Transverse colon (tissue), 4 donors: ENCODE results near the gene UQCC2. TPM values are rescaled to one million over a fixed set of nuclear protein-coding genes. Genes with fewer than 3 reads are reported as not detected.

ENCODE experiments used
- DNase-seq: peaks from one replicate; pipeline ENCODE4 v3.0.0-alpha.2; 2019
- H3K27ac ChIP-seq, 4 donors: fragments of 200-600 bp; sonication (generic); 2 replicates each; pipeline ENCODE4 v1.5.1; 2016 to 2018; ENCODE audit warnings: inconsistent platforms in 4 of 4
- H3K27me3 ChIP-seq: fragments of 200-600 bp; sonication (generic); 2 replicates; pipeline ENCODE4 v1.5.1; 2017; ENCODE audit warnings: inconsistent platforms
- H3K36me3 ChIP-seq, 4 donors: fragments of 200-600 bp; sonication (generic); 2 replicates each; pipeline ENCODE4 v1.5.1; 2017 to 2019; ENCODE audit warnings: inconsistent platforms in 4 of 4
- H3K4me1 ChIP-seq, 4 donors: fragments of 200-600 bp; sonication (generic); 2 replicates each; pipeline ENCODE4 v1.5.1; 2017 to 2020; ENCODE audit warnings: inconsistent platforms in 4 of 4
- H3K4me3 ChIP-seq, 4 donors: fragments of 200-600 bp; sonication (generic); 1 replicate in 1 of 4; 2 replicates in 3 of 4; pipeline versions ENCODE4 v1.5.1 to v1.6.1; 2017 to 2019; ENCODE audit warnings: inconsistent platforms in 4 of 4
- H3K9me3 ChIP-seq, 2 donors: fragments of 200-600 bp; sonication (generic); 2 replicates each; pipeline ENCODE4 v1.5.1; 2017 to 2019; ENCODE audit warnings: inconsistent platforms in 2 of 2
- EP300 ChIP-seq: sonication (generic); formaldehyde crosslinking; IDR thresholded peaks from one replicate; pipeline ENCODE4 v1.6.1; 2017; ENCODE audit warnings: antibody characterized with exemption, low read depth
- POLR2A ChIP-seq: fragments of 450-650 bp; IDR thresholded peaks from one replicate; pipeline ENCODE4 v1.6.1; 2016; ENCODE audit warnings: antibody characterized with exemption, mild to moderate bottlenecking, moderate library complexity
- POLR2AphosphoS5 ChIP-seq, 3 donors: sonication (generic); formaldehyde crosslinking; IDR thresholded peaks; one replicate each; pipeline ENCODE4 v1.6.1; 2016; ENCODE audit warnings: antibody characterized with exemption in 3 of 3
- WGBS, 2 donors: methylation state at CpG; one replicate each; pipeline ENCODE4 v1.1.5; 2018; ENCODE audit warnings: low coverage in 1 of 2; 5-methylcytosine and 5-hydroxymethylcytosine counted together
- in situ Hi-C, 4 donors: fragments of 200-750 bp; cut with MboI; loops; one replicate each; pipeline versions ENCODE4 v1.15.0 to v1.15.1; 2017; ENCODE audit warnings: low sequenced_read_pairs in 3 of 4, low pct_ligation_motif_present in 1 of 4, low pct_unique_long_range_greater_than_20kb in 1 of 4
- intact Hi-C: fragments of 100-400 bp; cut with DNase I; formaldehyde crosslinking; loops from one replicate; pipeline ENCODE4 v1.15.1; 2023; ENCODE audit warnings: low total_unique reads
- total RNA-seq, 4 donors: library from RNA; depleted of rRNA; stranded (reverse); fragments of >200 nt; gene quantifications; one replicate each; pipeline ENCODE4 v1.1.0, GENCODE V29; 2016
- TF ChIP-seq, protein P1 (sequence below), 5 experiments: fragments of 200-600 bp in 3 of 5; fragments of 450-650 bp in 2 of 5; sonication (generic) in 3 of 5; IDR thresholded peaks; 1 replicate in 2 of 5; 2 replicates in 3 of 5; pipeline ENCODE4 v1.5.1; 2016 to 2017; ENCODE audit warnings: antibody characterized with exemption in 5 of 5, inconsistent platforms in 3 of 5, mild to moderate bottlenecking in 2 of 5, moderate library complexity in 1 of 5

UQCC2 gene
- total RNA-seq, 4 donors from 2014 or later: 2.8 to 17.6 (median 8.8) TPM

DNA sequence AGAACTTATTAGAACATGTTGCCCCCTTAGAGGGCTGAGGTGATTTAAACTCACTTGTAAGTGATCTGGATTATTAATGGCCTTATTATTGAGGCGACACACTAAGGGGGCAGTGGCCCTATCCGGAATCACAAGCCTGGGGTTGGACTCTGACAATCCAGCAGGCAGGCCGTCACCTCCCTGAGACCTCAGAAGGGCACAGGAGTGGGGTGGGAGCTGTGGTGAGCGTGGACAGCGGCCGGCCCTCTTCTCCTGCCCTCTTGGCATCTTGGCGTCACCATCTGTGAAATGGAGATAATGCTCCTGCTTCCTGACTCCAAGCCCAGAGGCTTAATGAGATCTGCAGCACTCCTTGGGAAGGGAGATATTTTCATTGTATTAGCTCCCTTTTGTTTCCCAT is 15.6 kb upstream of the UQCC2 start:
- intact Hi-C loops (no loop called here), in situ Hi-C loops (no loop called here)
- 96% methylated on average over 7 of the region's 7 CpGs; no CpG with 5 or more reads in 1 of the 2 donors for WGBS, 2 donors
- no peaks in the 10 kb centered on the region for H3K36me3 ChIP-seq
- no peak for TF ChIP-seq EP300
- no peaks in the 10 kb centered on the region for H3K9me3 ChIP-seq
- no peaks in the 10 kb centered on the region for H3K4me1 ChIP-seq
- DNase-seq: no peak
- H3K27ac ChIP-seq: no peak overlapping the region
- H3K4me3 ChIP-seq: no peak overlapping the region
- no peaks in the 10 kb centered on the region for H3K27me3 ChIP-seq

DNA sequence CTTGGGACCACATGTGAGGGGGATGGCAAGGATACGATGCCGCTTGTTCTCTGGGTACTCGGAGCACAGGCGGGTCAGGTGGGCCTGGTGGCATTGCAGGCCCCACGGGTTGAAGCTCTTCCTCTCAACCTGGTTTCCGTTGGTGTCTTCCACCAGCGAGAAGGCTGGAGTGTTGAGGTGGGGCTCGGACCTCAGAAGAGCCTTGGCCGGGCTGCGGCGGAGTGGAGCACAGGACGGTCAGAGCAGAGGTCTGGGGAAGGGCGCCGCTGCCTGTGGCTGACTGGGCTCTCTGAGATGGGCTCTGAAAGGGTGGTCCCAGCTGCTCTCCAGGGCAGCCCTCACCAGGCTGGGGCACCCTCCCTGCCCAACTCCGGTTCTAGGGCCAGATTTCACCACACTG is 15.2 kb upstream of the UQCC2 start:
- no peak overlapping the region for H3K27ac ChIP-seq
- H3K36me3 ChIP-seq: no peaks in the 10 kb centered on the region
- TF ChIP-seq POLR2AphosphoS5 (IDR thresholded peaks at IDR 0.05) (no peak), POLR2A (no peak), EP300 (no peak)
- TF ChIP-seq, protein P1, sequence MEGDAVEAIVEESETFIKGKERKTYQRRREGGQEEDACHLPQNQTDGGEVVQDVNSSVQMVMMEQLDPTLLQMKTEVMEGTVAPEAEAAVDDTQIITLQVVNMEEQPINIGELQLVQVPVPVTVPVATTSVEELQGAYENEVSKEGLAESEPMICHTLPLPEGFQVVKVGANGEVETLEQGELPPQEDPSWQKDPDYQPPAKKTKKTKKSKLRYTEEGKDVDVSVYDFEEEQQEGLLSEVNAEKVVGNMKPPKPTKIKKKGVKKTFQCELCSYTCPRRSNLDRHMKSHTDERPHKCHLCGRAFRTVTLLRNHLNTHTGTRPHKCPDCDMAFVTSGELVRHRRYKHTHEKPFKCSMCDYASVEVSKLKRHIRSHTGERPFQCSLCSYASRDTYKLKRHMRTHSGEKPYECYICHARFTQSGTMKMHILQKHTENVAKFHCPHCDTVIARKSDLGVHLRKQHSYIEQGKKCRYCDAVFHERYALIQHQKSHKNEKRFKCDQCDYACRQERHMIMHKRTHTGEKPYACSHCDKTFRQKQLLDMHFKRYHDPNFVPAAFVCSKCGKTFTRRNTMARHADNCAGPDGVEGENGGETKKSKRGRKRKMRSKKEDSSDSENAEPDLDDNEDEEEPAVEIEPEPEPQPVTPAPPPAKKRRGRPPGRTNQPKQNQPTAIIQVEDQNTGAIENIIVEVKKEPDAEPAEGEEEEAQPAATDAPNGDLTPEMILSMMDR (IDR thresholded peaks at IDR 0.05): no peak
- intact Hi-C loops: no loop called here
- no peaks in the 10 kb centered on the region for H3K9me3 ChIP-seq
- no peak for DNase-seq
- in situ Hi-C loops: no loop called here
- 80 to 87% methylated on average over 1 to 15 of the region's 15 CpGs for WGBS, 2 donors
- no peaks in the 10 kb centered on the region for H3K4me1 ChIP-seq
- H3K4me3 ChIP-seq: no peak overlapping the region
- no peaks in the 10 kb centered on the region for H3K27me3 ChIP-seq

GRCh38 chr6:33725891-33726673 is 14.6 kb upstream of the UQCC2 start:
- H3K36me3 ChIP-seq: no peaks in the 10 kb centered on the region
- H3K9me3 ChIP-seq: no peaks in the 10 kb centered on the region
- in situ Hi-C loops: no loop called here
- 75 to 91% methylated on average over 2 to 7 of the region's 7 CpGs for WGBS, 2 donors
- H3K4me1 ChIP-seq: no peaks in the 10 kb centered on the region
- TF ChIP-seq POLR2AphosphoS5 (IDR thresholded peaks at IDR 0.05) (no peak), POLR2A (no peak), EP300 (no peak)
- TF ChIP-seq, protein P1 (IDR thresholded peaks at IDR 0.05): no peak
- no peak overlapping the region for H3K4me3 ChIP-seq
- intact Hi-C loops: no loop called here
- no peaks in the 10 kb centered on the region for H3K27me3 ChIP-seq
- no peak overlapping the region for H3K27ac ChIP-seq
- DNase-seq: no peak

DNA sequence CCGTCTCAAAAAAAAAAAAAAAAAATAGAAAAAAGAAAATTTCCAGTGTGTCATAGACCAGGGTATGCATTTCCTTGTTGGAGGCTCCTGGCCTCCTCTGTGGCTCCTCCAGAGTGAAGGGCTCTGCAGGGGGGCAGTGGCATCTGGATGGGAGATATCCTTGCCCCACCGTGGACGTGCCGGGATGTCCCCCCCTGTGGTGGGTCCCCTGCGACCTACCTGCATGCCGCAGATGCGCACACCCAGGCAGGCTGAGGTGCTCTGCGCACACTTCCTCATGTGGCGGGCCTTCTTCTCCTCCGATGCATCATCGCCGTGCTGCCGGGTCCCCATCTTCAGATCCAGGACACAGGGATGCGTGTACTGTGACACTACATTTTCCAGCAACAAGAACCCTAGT is 13.7 kb upstream of the UQCC2 start:
- DNase-seq: no peak
- no peak for TF ChIP-seq EP300
- TF ChIP-seq, protein P1 (IDR thresholded peaks at IDR 0.05): no peak
- TF ChIP-seq POLR2AphosphoS5 (IDR thresholded peaks at IDR 0.05): no peak
- TF ChIP-seq POLR2A: no peak
- 89 to 94% methylated on average over 9 to 14 of the region's 14 CpGs for WGBS, 2 donors
- Histone ChIP-seq H3K9me3 (no peaks in the 10 kb centered on the region), H3K4me1 (no peaks in the 10 kb centered on the region), H3K27ac (no peak overlapping the region), H3K36me3 (no peaks in the 10 kb centered on the region), H3K27me3 (no peaks in the 10 kb centered on the region), H3K4me3 (no peak overlapping the region)
- in situ Hi-C loops: no loop called here
- intact Hi-C loops: no loop called here
